ENCODE measurements around the gene IGSF1. TPM values are rescaled to one million over a fixed set of nuclear protein-coding genes. Genes with fewer than 3 reads are reported as not detected.

The IGSF1 gene
- polyA plus RNA-seq (2012; ENCODE audit: low read depth, missing spikeins) = not detected

GRCh38 chrX:131288738-131289511 is at the start of gene IGSF1:
Gene IGSF1 (minus strand): TSS chrX:131289306. CDS start chrX:131286674, 2,632 bp downstream.
- no peak for DNase-seq (ENCODE audit: insufficient read length, low spot score)
- TF ChIP-seq TAF1 (IDR thresholded peaks at IDR 0.05; ENCODE audit: low read depth, low read length) (no peak), POU2F2 (IDR thresholded peaks at IDR 0.05; ENCODE audit: low read depth, low read length) (no peak), POLR2A (IDR thresholded peaks at IDR 0.05; ENCODE audit: low read depth, low read length) (no peak), PAX5 (IDR thresholded peaks at IDR 0.05; ENCODE audit: insufficient read depth, low read length, severe bottlenecking) (no peak), POLR2AphosphoS5 (IDR thresholded peaks at IDR 0.05; ENCODE audit: low read depth, low read length) (no peak), SPI1 (IDR thresholded peaks at IDR 0.05; ENCODE audit: low read depth, low read length) (no peak)
- no peak for FAIRE-seq

- no peak for TF ChIP-seq POLR2A (IDR thresholded peaks at IDR 0.05; ENCODE audit: low read depth, low read length)
- TF ChIP-seq POU2F2 (IDR thresholded peaks at IDR 0.05; ENCODE audit: low read depth, low read length) = no peak
- no peak for TF ChIP-seq POLR2AphosphoS5 (IDR thresholded peaks at IDR 0.05; ENCODE audit: low read depth, low read length)
- no peak for TF ChIP-seq PAX5 (IDR thresholded peaks at IDR 0.05; ENCODE audit: insufficient read depth, low read length, severe bottlenecking)
- FAIRE-seq = no peak
- no peak for DNase-seq (ENCODE audit: insufficient read length, low spot score)
Measured at GRCh38 chrX:131332331-131332730, 43.2 kb upstream of the IGSF1 start.

GRCh38 chrX:131331152-131331551 is 42.0 kb upstream of the IGSF1 start:
- no peak for TF ChIP-seq PAX5 (IDR thresholded peaks at IDR 0.05; ENCODE audit: insufficient read depth, low read length, severe bottlenecking)
- no peak for TF ChIP-seq POLR2AphosphoS5 (IDR thresholded peaks at IDR 0.05; ENCODE audit: low read depth, low read length)
- TF ChIP-seq TAF1 (IDR thresholded peaks at IDR 0.05; ENCODE audit: low read depth, low read length) = no peak
- no peak for TF ChIP-seq SPI1 (IDR thresholded peaks at IDR 0.05; ENCODE audit: low read depth, low read length)
- FAIRE-seq (no peak), DNase-seq (ENCODE audit: insufficient read length, low spot score) (no peak)

- no peak for DNase-seq (ENCODE audit: insufficient read length, low spot score)
- no peak for FAIRE-seq
- TF ChIP-seq SPI1 (IDR thresholded peaks at IDR 0.05; ENCODE audit: low read depth, low read length) = no peak
Measured at GRCh38 chrX:131330735-131331134, 41.6 kb upstream of the IGSF1 start.

- no peak for FAIRE-seq
- DNase-seq (ENCODE audit: insufficient read length, low spot score) = no peak
Measured at GRCh38 chrX:131322651-131323050, 33.5 kb upstream of the IGSF1 start.

GRCh38 chrX:131317326-131317725 is 28.2 kb upstream of the IGSF1 start:
- no peak for TF ChIP-seq POLR2A (IDR thresholded peaks at IDR 0.05; ENCODE audit: low read depth, low read length)
- TF ChIP-seq POLR2AphosphoS5 (IDR thresholded peaks at IDR 0.05; ENCODE audit: low read depth, low read length) = no peak
- no peak for TF ChIP-seq PAX5 (IDR thresholded peaks at IDR 0.05; ENCODE audit: insufficient read depth, low read length, severe bottlenecking)
- no peak for FAIRE-seq
- no peak for DNase-seq (ENCODE audit: insufficient read length, low spot score)

More at GRCh38 chrX:131322651-131323050, 33.5 kb upstream of the IGSF1 start:
- no peak for TF ChIP-seq TAF1 (IDR thresholded peaks at IDR 0.05; ENCODE audit: low read depth, low read length)
- TF ChIP-seq PAX5 (IDR thresholded peaks at IDR 0.05; ENCODE audit: insufficient read depth, low read length, severe bottlenecking) = no peak
- TF ChIP-seq POLR2A (IDR thresholded peaks at IDR 0.05; ENCODE audit: low read depth, low read length) = no peak
- TF ChIP-seq POU2F2 (IDR thresholded peaks at IDR 0.05; ENCODE audit: low read depth, low read length) = no peak
- no peak for TF ChIP-seq POLR2AphosphoS5 (IDR thresholded peaks at IDR 0.05; ENCODE audit: low read depth, low read length)
- TF ChIP-seq SPI1 (IDR thresholded peaks at IDR 0.05; ENCODE audit: low read depth, low read length) = no peak

- no peak for FAIRE-seq
- TF ChIP-seq TAF1 (IDR thresholded peaks at IDR 0.05; ENCODE audit: low read depth, low read length) (no peak), POLR2A (IDR thresholded peaks at IDR 0.05; ENCODE audit: low read depth, low read length) (no peak), SPI1 (IDR thresholded peaks at IDR 0.05; ENCODE audit: low read depth, low read length) (no peak), PAX5 (IDR thresholded peaks at IDR 0.05; ENCODE audit: insufficient read depth, low read length, severe bottlenecking) (no peak), POU2F2 (IDR thresholded peaks at IDR 0.05; ENCODE audit: low read depth, low read length) (no peak), POLR2AphosphoS5 (IDR thresholded peaks at IDR 0.05; ENCODE audit: low read depth, low read length) (no peak)
- DNase-seq (ENCODE audit: insufficient read length, low spot score) = no peak
Measured at GRCh38 chrX:131316260-131316659, 27.2 kb upstream of the IGSF1 start.

- no peak for FAIRE-seq
- no peak for TF ChIP-seq PAX5 (IDR thresholded peaks at IDR 0.05; ENCODE audit: insufficient read depth, low read length, severe bottlenecking)
- TF ChIP-seq POLR2A (IDR thresholded peaks at IDR 0.05; ENCODE audit: low read depth, low read length) = no peak
- TF ChIP-seq POLR2AphosphoS5 (IDR thresholded peaks at IDR 0.05; ENCODE audit: low read depth, low read length) = no peak
- peak; percentile 55 for TF ChIP-seq SPI1 (IDR thresholded peaks at IDR 0.05; ENCODE audit: low read depth, low read length)
- TF ChIP-seq TAF1 (IDR thresholded peaks at IDR 0.05; ENCODE audit: low read depth, low read length) = no peak
- TF ChIP-seq POU2F2 (IDR thresholded peaks at IDR 0.05; ENCODE audit: low read depth, low read length) = no peak
Measured at GRCh38 chrX:131308980-131309379, 19.9 kb upstream of the IGSF1 start.

GRCh38 chrX:131306601-131307000 is 17.5 kb upstream of the IGSF1 start:
- TF ChIP-seq POLR2A (IDR thresholded peaks at IDR 0.05; ENCODE audit: low read depth, low read length) = no peak
- TF ChIP-seq PAX5 (IDR thresholded peaks at IDR 0.05; ENCODE audit: insufficient read depth, low read length, severe bottlenecking) = no peak
- TF ChIP-seq SPI1 (IDR thresholded peaks at IDR 0.05; ENCODE audit: low read depth, low read length) = no peak
- TF ChIP-seq TAF1 (IDR thresholded peaks at IDR 0.05; ENCODE audit: low read depth, low read length) = no peak
- TF ChIP-seq POLR2AphosphoS5 (IDR thresholded peaks at IDR 0.05; ENCODE audit: low read depth, low read length) = no peak
- TF ChIP-seq POU2F2 (IDR thresholded peaks at IDR 0.05; ENCODE audit: low read depth, low read length) = no peak
- no peak for DNase-seq (ENCODE audit: insufficient read length, low spot score)
- no peak for FAIRE-seq

More at GRCh38 chrX:131308980-131309379, 19.9 kb upstream of the IGSF1 start:
- DNase-seq (ENCODE audit: insufficient read length, low spot score) = no peak

- no peak for DNase-seq (ENCODE audit: insufficient read length, low spot score)
- no peak for FAIRE-seq
- TF ChIP-seq POLR2AphosphoS5 (IDR thresholded peaks at IDR 0.05; ENCODE audit: low read depth, low read length) (no peak), POLR2A (IDR thresholded peaks at IDR 0.05; ENCODE audit: low read depth, low read length) (no peak), TAF1 (IDR thresholded peaks at IDR 0.05; ENCODE audit: low read depth, low read length) (no peak), SPI1 (IDR thresholded peaks at IDR 0.05; ENCODE audit: low read depth, low read length) (no peak), PAX5 (IDR thresholded peaks at IDR 0.05; ENCODE audit: insufficient read depth, low read length, severe bottlenecking) (no peak), POU2F2 (IDR thresholded peaks at IDR 0.05; ENCODE audit: low read depth, low read length) (no peak)
Measured at GRCh38 chrX:131305926-131306325, 16.8 kb upstream of the IGSF1 start.
